ENCODE measurements around the gene TNFRSF14.
"Not testable (repeated sequence)": the region's sequence is repeated elsewhere in the genome, so short reads cannot be mapped to it uniquely, and the experiment has no call there.

TNFRSF14 gene

GRCh38 chr1:2570332-2570731, 14.2 kb downstream of the TNFRSF14 start:
- Histone ChIP-seq H3K4me1 (ENCODE audit: control insufficient read depth, insufficient read depth, low read length) (no peaks in the 10 kb centered on the region), H3K9me3 (ENCODE audit: control insufficient read depth in 2 of 2, low read length in 2 of 2) (no peaks in the 10 kb centered on the region), H3K9ac (ENCODE audit: low read length in 2 of 2) (no peak overlapping the region), H3K4me3 (ENCODE audit: low read length in 2 of 2) (no peak overlapping the region), H3K36me3 (ENCODE audit: control insufficient read depth in 2 of 2, insufficient read depth in 2 of 2, low read length in 2 of 2) (no peaks in the 10 kb centered on the region), H3K27ac (ENCODE audit: low read length) (no peak overlapping the region), H3K27me3 (ENCODE audit: control insufficient read depth in 1 of 2, insufficient read depth in 2 of 2, low read length in 2 of 2) (peaks cover 12 to 21% of the 10 kb centered on the region in 2 donors)

GRCh38 chr1:2571348-2571747, 15.2 kb downstream of the TNFRSF14 start:
- Histone ChIP-seq H3K9ac (ENCODE audit: low read length in 2 of 2) (no peak overlapping the region), H3K27ac (ENCODE audit: low read length) (no peak overlapping the region), H3K4me1 (ENCODE audit: control insufficient read depth, insufficient read depth, low read length) (no peaks in the 10 kb centered on the region), H3K27me3 (ENCODE audit: control insufficient read depth in 1 of 2, insufficient read depth in 2 of 2, low read length in 2 of 2) (peaks cover 12 to 21% of the 10 kb centered on the region in 2 donors), H3K4me3 (ENCODE audit: low read length in 2 of 2) (no peak overlapping the region), H3K36me3 (ENCODE audit: control insufficient read depth in 2 of 2, insufficient read depth in 2 of 2, low read length in 2 of 2) (no peaks in the 10 kb centered on the region), H3K9me3 (ENCODE audit: control insufficient read depth in 2 of 2, low read length in 2 of 2) (no peaks in the 10 kb centered on the region)

DNA sequence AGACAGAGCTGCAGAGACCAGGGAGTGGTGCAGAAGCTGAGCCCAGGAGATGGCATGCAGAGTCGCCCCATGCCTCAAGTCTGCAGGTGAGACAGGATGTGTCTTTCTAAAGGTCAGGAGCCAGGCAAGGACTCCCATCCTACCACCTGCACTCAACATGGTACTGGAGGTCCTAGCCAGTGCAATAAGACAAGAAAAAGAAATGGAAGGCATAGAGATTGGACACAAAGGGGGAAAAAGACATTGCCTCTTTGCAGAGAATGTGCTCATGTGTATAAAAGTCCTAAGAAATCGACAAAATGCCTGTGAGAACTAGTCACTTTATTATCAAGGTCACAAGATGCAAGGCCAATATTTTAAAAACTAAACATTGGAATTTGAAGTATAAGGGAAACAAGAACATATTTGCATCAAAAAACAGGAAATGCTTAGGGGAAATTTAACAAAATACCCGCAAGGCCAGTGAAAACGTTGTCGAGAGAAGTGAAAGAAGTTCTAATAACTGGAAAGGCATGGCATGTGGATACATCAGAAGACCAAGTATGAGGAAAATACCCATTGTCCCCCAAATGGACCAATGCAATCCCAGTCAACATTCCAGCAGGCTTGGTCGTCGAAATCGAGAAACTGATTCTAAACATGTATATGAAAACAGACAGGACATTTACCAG, 17.2 kb downstream of the TNFRSF14 start:
- H3K36me3 ChIP-seq (ENCODE audit: control insufficient read depth in 2 of 2, insufficient read depth in 2 of 2, low read length in 2 of 2): no peaks in the 10 kb centered on the region
- peaks cover 12 to 18% of the 10 kb centered on the region in 2 donors for H3K27me3 ChIP-seq (ENCODE audit: control insufficient read depth in 1 of 2, insufficient read depth in 2 of 2, low read length in 2 of 2)
- H3K9ac ChIP-seq (ENCODE audit: low read length in 2 of 2): no peak overlapping the region
- no peak overlapping the region for H3K4me3 ChIP-seq (ENCODE audit: low read length in 2 of 2)
- no peak overlapping the region for H3K27ac ChIP-seq (ENCODE audit: low read length)
- H3K4me1 ChIP-seq (ENCODE audit: control insufficient read depth, insufficient read depth, low read length): peaks cover 3% of the 10 kb centered on the region
- H3K9me3 ChIP-seq (ENCODE audit: control insufficient read depth in 2 of 2, low read length in 2 of 2): no peaks in the 10 kb centered on the region

GRCh38 chr1:2574350-2574749, 18.2 kb downstream of the TNFRSF14 start:
- Histone ChIP-seq H3K4me1 (ENCODE audit: control insufficient read depth, insufficient read depth, low read length) (peaks cover 3% of the 10 kb centered on the region), H3K4me3 (ENCODE audit: low read length in 2 of 2) (no peak overlapping the region), H3K9me3 (ENCODE audit: control insufficient read depth in 2 of 2, low read length in 2 of 2) (no peaks in the 10 kb centered on the region), H3K27me3 (ENCODE audit: control insufficient read depth in 1 of 2, insufficient read depth in 2 of 2, low read length in 2 of 2) (peaks cover 12 to 24% of the 10 kb centered on the region in 2 donors), H3K9ac (ENCODE audit: low read length in 2 of 2) (no peak overlapping the region), H3K36me3 (ENCODE audit: control insufficient read depth in 2 of 2, insufficient read depth in 2 of 2, low read length in 2 of 2) (no peaks in the 10 kb centered on the region), H3K27ac (ENCODE audit: low read length) (no peak overlapping the region)

DNA sequence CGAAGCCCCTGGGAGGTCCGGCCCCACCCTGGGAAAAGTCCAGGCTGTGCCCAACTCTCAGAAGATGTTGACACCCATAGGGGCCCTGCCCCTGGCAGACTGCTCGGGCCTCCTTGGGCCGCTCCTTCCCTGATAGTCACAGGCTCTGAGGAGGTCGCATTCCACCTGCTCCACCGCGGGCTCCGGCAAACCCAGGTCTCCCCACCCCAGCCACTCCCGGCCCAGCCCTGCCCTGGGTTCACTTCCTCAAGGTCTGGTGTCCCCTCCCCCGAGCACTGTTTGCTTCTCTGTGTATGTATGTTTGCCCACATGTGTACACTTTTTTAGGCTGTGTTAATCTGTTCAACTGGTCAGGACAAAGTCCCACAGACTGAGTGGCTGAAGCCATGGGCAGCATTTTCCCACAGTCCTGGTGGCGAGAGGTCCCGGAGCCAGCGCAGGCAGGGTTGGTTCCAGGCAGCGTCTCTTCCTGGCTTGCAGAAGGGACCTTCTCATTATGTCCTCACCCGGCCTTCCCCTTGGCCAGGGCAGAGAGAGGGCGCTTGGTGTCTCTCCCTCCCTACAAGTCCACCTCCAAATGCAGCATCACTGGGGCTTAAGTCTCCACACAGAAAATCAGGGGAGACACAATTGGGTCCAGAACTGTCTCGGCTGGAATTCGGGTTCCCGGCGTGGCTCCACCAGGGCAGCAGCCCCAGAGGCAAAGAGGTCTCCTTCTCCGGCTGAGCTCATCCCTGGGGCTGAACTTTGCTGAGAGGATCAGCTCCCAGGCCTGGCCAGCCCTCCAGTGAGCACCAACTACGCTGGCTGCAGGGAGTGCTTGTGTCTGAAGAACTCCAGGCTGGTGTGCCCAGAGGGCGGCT, 19.9 kb downstream of the TNFRSF14 start:
- peaks cover 9 to 31% of the 10 kb centered on the region in 2 donors for H3K27me3 ChIP-seq (ENCODE audit: control insufficient read depth in 1 of 2, insufficient read depth in 2 of 2, low read length in 2 of 2)
- no peak overlapping the region for H3K9ac ChIP-seq (ENCODE audit: low read length in 2 of 2)
- no peaks in the 10 kb centered on the region for H3K9me3 ChIP-seq (ENCODE audit: control insufficient read depth in 2 of 2, low read length in 2 of 2)
- H3K27ac ChIP-seq (ENCODE audit: low read length): no peak overlapping the region
- no peak overlapping the region for H3K4me3 ChIP-seq (ENCODE audit: low read length in 2 of 2)
- H3K36me3 ChIP-seq (ENCODE audit: control insufficient read depth in 2 of 2, insufficient read depth in 2 of 2, low read length in 2 of 2): no peaks in the 10 kb centered on the region
- H3K4me1 ChIP-seq (ENCODE audit: control insufficient read depth, insufficient read depth, low read length): peaks cover 3% of the 10 kb centered on the region

- not testable (repeated sequence) for H3K36me3 ChIP-seq (ENCODE audit: control insufficient read depth in 2 of 2, insufficient read depth in 2 of 2, low read length in 2 of 2); H3K9ac ChIP-seq (ENCODE audit: low read length in 2 of 2); H3K9me3 ChIP-seq (ENCODE audit: control insufficient read depth in 2 of 2, low read length in 2 of 2); H3K4me3 ChIP-seq (ENCODE audit: low read length in 2 of 2); H3K27ac ChIP-seq (ENCODE audit: low read length); H3K4me1 ChIP-seq (ENCODE audit: control insufficient read depth, insufficient read depth, low read length)
- H3K27me3 ChIP-seq (ENCODE audit: control insufficient read depth in 1 of 2, insufficient read depth in 2 of 2, low read length in 2 of 2): peaks cover 12 to 26% of the 10 kb centered on the region in 2 donors
These were observed 21.4 kb downstream of the TNFRSF14 start for GRCh38 chr1:2577565-2578075.

DNA sequence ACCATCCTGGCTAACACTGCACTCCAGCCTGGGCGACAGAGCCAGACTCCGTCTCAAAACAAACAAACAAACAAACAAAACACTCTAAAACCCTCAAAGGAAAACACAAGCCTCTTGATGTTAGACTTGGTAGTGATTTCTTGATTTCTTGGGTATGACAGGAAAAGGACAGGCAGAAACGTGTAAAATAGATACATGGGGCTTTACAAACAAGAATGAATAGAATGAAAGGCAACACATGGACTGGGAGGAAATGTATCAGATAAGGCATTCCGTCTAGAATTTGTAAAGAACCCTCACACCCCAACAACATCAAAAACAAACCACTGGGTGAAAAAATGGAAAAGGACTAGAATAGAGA, 22.6 kb downstream of the TNFRSF14 start:
- Histone ChIP-seq H3K36me3 (ENCODE audit: control insufficient read depth in 2 of 2, insufficient read depth in 2 of 2, low read length in 2 of 2) (no peaks in the 10 kb centered on the region), H3K4me1 (ENCODE audit: control insufficient read depth, insufficient read depth, low read length) (peaks cover 4% of the 10 kb centered on the region), H3K4me3 (ENCODE audit: low read length in 2 of 2) (no peak overlapping the region), H3K9ac (ENCODE audit: low read length in 2 of 2) (no peak overlapping the region), H3K27ac (ENCODE audit: low read length) (no peak overlapping the region), H3K9me3 (ENCODE audit: control insufficient read depth in 2 of 2, low read length in 2 of 2) (no peaks in the 10 kb centered on the region), H3K27me3 (ENCODE audit: control insufficient read depth in 1 of 2, insufficient read depth in 2 of 2, low read length in 2 of 2) (peaks cover 12 to 19% of the 10 kb centered on the region in 2 donors)

DNA sequence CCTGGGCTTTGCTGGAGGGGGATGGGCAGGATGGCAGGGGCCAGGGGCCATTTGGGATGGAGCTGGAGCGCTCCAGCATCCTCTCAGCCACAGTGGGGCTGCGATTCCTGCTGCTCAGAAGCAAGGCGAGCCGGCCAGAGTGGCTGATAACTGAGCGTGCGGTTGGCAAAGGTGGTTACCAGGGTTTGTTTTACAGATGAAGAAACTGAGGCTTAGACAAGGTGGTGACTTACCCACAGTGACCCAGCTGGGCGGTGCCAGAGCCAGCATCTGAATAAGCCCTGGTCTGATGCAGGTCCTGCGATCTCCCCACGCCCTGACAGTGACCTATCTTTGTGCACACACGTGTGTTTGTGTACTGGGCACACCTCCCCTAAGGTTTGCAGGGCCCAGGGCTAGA, 24.5 kb downstream of the TNFRSF14 start:
- H3K27me3 ChIP-seq (ENCODE audit: control insufficient read depth in 1 of 2, insufficient read depth in 2 of 2, low read length in 2 of 2): peaks cover 12 to 17% of the 10 kb centered on the region in 2 donors
- H3K27ac ChIP-seq (ENCODE audit: low read length): no peak overlapping the region
- no peaks in the 10 kb centered on the region for H3K9me3 ChIP-seq (ENCODE audit: control insufficient read depth in 2 of 2, low read length in 2 of 2)
- no peaks in the 10 kb centered on the region for H3K36me3 ChIP-seq (ENCODE audit: control insufficient read depth in 2 of 2, insufficient read depth in 2 of 2, low read length in 2 of 2)
- peaks cover 21% of the 10 kb centered on the region for H3K4me1 ChIP-seq (ENCODE audit: control insufficient read depth, insufficient read depth, low read length)
- H3K9ac ChIP-seq (ENCODE audit: low read length in 2 of 2): no peak overlapping the region
- no peak overlapping the region for H3K4me3 ChIP-seq (ENCODE audit: low read length in 2 of 2)

DNA sequence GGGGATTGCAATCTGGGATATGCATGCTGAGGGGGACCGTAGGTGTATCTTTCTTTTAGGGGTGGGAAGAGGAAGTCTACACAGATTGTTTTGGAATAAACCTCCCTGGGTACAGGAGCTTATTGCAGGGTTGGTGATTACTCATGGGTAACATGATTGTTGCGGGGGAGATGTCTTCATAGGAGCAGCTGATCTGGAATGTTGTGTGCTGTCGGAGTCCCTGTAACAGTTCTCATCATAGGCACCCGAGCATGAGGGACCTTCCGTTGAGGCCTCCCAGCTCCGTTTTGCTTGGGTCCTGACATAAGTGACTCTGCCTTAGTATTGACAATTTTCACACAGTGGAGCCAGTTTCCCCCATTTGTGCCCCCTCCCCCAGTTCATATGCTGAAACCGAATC, 26.2 kb downstream of the TNFRSF14 start:
- no peak overlapping the region for H3K4me3 ChIP-seq (ENCODE audit: low read length in 2 of 2)
- peaks cover 12 to 17% of the 10 kb centered on the region in 2 donors for H3K27me3 ChIP-seq (ENCODE audit: control insufficient read depth in 1 of 2, insufficient read depth in 2 of 2, low read length in 2 of 2)
- H3K9ac ChIP-seq (ENCODE audit: low read length in 2 of 2): no peak overlapping the region
- H3K9me3 ChIP-seq (ENCODE audit: control insufficient read depth in 2 of 2, low read length in 2 of 2): no peaks in the 10 kb centered on the region
- H3K4me1 ChIP-seq (ENCODE audit: control insufficient read depth, insufficient read depth, low read length): peaks cover 27% of the 10 kb centered on the region
- no peak overlapping the region for H3K27ac ChIP-seq (ENCODE audit: low read length)
- H3K36me3 ChIP-seq (ENCODE audit: control insufficient read depth in 2 of 2, insufficient read depth in 2 of 2, low read length in 2 of 2): no peaks in the 10 kb centered on the region

- Histone ChIP-seq H3K27me3 (ENCODE audit: control insufficient read depth in 1 of 2, insufficient read depth in 2 of 2, low read length in 2 of 2) (peaks cover 10 to 13% of the 10 kb centered on the region in 2 donors), H3K36me3 (ENCODE audit: control insufficient read depth in 2 of 2, insufficient read depth in 2 of 2, low read length in 2 of 2) (no peaks in the 10 kb centered on the region), H3K4me3 (ENCODE audit: low read length in 2 of 2) (no peak overlapping the region), H3K9me3 (ENCODE audit: control insufficient read depth in 2 of 2, low read length in 2 of 2) (no peaks in the 10 kb centered on the region), H3K27ac (ENCODE audit: low read length) (no peak overlapping the region), H3K4me1 (ENCODE audit: control insufficient read depth, insufficient read depth, low read length) (peaks cover 30% of the 10 kb centered on the region), H3K9ac (ENCODE audit: low read length in 2 of 2) (no peak overlapping the region)
These were observed 27.2 kb downstream of the TNFRSF14 start for GRCh38 chr1:2583331-2583791.
